A673 (cell line): ENCODE data around the gene FBXL7. TPM values are rescaled to one million over a fixed set of nuclear protein-coding genes. Genes with fewer than 3 reads are reported as not detected.

Source experiments
- BruUV-seq: library from RNA; stranded (reverse); fragments of 400-500 nt; replicated peaks from 2 replicates; lab custom pipeline; 2021; lab: Mats Ljungman, UMichigan
- CTCF ChIA-PET: fragments of 300-600 bp; sonication (Branson Sonifier 250); formaldehyde crosslinking; loops from one replicate; lab custom pipeline; 2022; ENCODE audit warnings: antibody characterized with exemption; lab: Charles Lee
- POLR2A ChIA-PET: fragments of 300-600 bp; sonication (Branson Sonifier 250); formaldehyde crosslinking; loops from one replicate; lab custom pipeline; 2022; ENCODE audit warnings: antibody characterized with exemption; ENCODE audit not compliant: low non-redundant PET; lab: Charles Lee
- DNase-seq: peaks from one replicate; pipeline ENCODE4 v3.0.0-alpha.2; 2015; ENCODE audit warnings: low spot score
- H3K27ac ChIP-seq: fragments of 200-600 bp; sonication (generic); 2 replicates; pipeline ENCODE4 v1.5.1; 2016; ENCODE audit warnings: mixed run types, low read depth, mild to moderate bottlenecking, mixed read lengths, antibody characterized with exemption, low read length; ENCODE audit not compliant: poor library complexity, severe bottlenecking
- H3K27me3 ChIP-seq: fragments of 200-600 bp; sonication (generic); replicated peaks from 2 replicates; pipeline ENCODE4 v1.6.1; 2017; ENCODE audit warnings: mixed run types, low read depth, mild to moderate bottlenecking, mixed read lengths, antibody characterized with exemption, low read length; ENCODE audit not compliant: insufficient read depth, poor library complexity
- H3K36me3 ChIP-seq: fragments of 200-600 bp; sonication (generic); 2 replicates; pipeline ENCODE4 v1.6.1; 2016; ENCODE audit warnings: mixed run types, mild to moderate bottlenecking, mixed read lengths, antibody characterized with exemption, low read length; ENCODE audit not compliant: insufficient read depth, poor library complexity, severe bottlenecking
- H3K4me1 ChIP-seq: fragments of 200-600 bp; sonication (generic); 2 replicates; pipeline ENCODE4 v1.6.1; 2017; ENCODE audit warnings: mixed run types, mild to moderate bottlenecking, mixed read lengths, antibody characterized with exemption, low read length; ENCODE audit not compliant: insufficient read depth, poor library complexity, severe bottlenecking
- H3K4me3 ChIP-seq: fragments of 200-600 bp; sonication (generic); 2 replicates; pipeline ENCODE4 v1.5.1; 2016; ENCODE audit warnings: low read depth, mixed run types, mild to moderate bottlenecking, mixed read lengths, low read length; ENCODE audit not compliant: poor library complexity, severe bottlenecking
- H3K9me3 ChIP-seq: fragments of 200-600 bp; sonication (generic); 2 replicates; pipeline ENCODE4 v1.6.1; 2016; ENCODE audit warnings: mixed run types, low read depth, mild to moderate bottlenecking, mixed read lengths, antibody characterized with exemption, low read length; ENCODE audit not compliant: poor library complexity, severe bottlenecking
- CTCF ChIP-seq: fragments of 300-800, 200-600 bp; sonication (generic); conservative IDR thresholded peaks from 2 replicates; pipeline ENCODE4 v1.5.1; 2017; ENCODE audit warnings: low read depth, mild to moderate bottlenecking, antibody characterized with exemption, low read length, moderate library complexity, mixed read lengths
- EZH2 ChIP-seq: fragments of 200-600 bp; sonication (generic); IDR thresholded peaks from 2 replicates; pipeline ENCODE4 v1.6.1; 2017; ENCODE audit warnings: borderline replicate concordance, low read depth, mild to moderate bottlenecking, mixed read lengths, antibody characterized with exemption, low read length; ENCODE audit not compliant: poor library complexity, severe bottlenecking
- intact Hi-C: fragments of 100-400 bp; cut with micrococcal nuclease; formaldehyde crosslinking; loops from one replicate; pipeline ENCODE4 v1.10.0; 2022; ENCODE audit not compliant: unreplicated experiment
- total RNA-seq: library from RNA; stranded (reverse); gene quantifications from 2 replicates; pipeline ENCODE4 v1.2.3, GENCODE V29; 2021

The FBXL7 gene
- total RNA-seq, 1 experiment from 2014 or later: 5.9 TPM

- H3K36me3 ChIP-seq: no peaks in the 10 kb centered on the region
- H3K9me3 ChIP-seq: no peaks in the 10 kb centered on the region
- intact Hi-C loops: no loop called here
- no TSS peak for BruUV-seq
- no peak for TF ChIP-seq EZH2
- no peak for TF ChIP-seq CTCF
- ChIA-PET CTCF (no interaction called here), POLR2A (no interaction called here)
- no peak for DNase-seq
- no peak overlapping the region for H3K27ac ChIP-seq
- H3K4me3 ChIP-seq: no peak overlapping the region
- no peaks in the 10 kb centered on the region for H3K27me3 ChIP-seq
- H3K4me1 ChIP-seq: no peaks in the 10 kb centered on the region
These were observed 114.7 kb downstream of the FBXL7 start for GRCh38 chr5:15614679-15615078.

GRCh38 chr5:15615859-15616258 lies 115.9 kb downstream of the FBXL7 start:
- no peaks in the 10 kb centered on the region for H3K27me3 ChIP-seq
- POLR2A ChIA-PET: no interaction called here
- BruUV-seq: no TSS peak
- DNase-seq: no peak
- no peaks in the 10 kb centered on the region for H3K9me3 ChIP-seq
- H3K4me3 ChIP-seq: no peak overlapping the region
- no peaks in the 10 kb centered on the region for H3K4me1 ChIP-seq
- no peaks in the 10 kb centered on the region for H3K36me3 ChIP-seq
- H3K27ac ChIP-seq: no peak overlapping the region
- TF ChIP-seq CTCF: no peak
- no peak for TF ChIP-seq EZH2
- CTCF ChIA-PET: no interaction called here
- intact Hi-C loops: no loop called here

DNA sequence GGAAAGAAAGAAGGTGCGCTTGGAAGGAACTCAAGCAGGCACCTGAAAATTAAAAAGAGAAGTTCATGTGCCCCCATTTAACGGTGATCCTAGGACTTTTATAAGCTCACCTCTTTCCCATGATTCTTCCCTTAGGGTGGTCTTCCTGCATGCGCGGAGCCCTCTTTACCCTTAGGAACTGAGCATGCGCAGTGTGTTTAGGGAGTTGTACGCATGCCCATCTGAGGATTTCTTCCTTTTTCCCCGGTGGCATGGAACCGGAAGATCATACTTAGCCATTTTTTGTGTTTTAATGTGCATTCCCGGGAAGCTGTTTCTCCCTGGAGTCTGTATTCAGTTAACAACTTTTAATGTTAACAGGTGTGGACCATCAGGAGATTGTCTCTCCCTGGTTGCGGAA lies 119.0 kb downstream of the FBXL7 start:
- Histone ChIP-seq H3K4me1 (no peaks in the 10 kb centered on the region), H3K27me3 (no peaks in the 10 kb centered on the region), H3K9me3 (no peaks in the 10 kb centered on the region), H3K36me3 (no peaks in the 10 kb centered on the region), H3K4me3 (no peak overlapping the region), H3K27ac (no peak overlapping the region)
- no peak for DNase-seq
- intact Hi-C loops: no loop called here
- POLR2A ChIA-PET: no interaction called here
- TF ChIP-seq EZH2: no peak
- TF ChIP-seq CTCF: no peak
- no TSS peak for BruUV-seq
- CTCF ChIA-PET: no interaction called here
